ENCODE measurements around the gene BAIAP2.

DNA sequence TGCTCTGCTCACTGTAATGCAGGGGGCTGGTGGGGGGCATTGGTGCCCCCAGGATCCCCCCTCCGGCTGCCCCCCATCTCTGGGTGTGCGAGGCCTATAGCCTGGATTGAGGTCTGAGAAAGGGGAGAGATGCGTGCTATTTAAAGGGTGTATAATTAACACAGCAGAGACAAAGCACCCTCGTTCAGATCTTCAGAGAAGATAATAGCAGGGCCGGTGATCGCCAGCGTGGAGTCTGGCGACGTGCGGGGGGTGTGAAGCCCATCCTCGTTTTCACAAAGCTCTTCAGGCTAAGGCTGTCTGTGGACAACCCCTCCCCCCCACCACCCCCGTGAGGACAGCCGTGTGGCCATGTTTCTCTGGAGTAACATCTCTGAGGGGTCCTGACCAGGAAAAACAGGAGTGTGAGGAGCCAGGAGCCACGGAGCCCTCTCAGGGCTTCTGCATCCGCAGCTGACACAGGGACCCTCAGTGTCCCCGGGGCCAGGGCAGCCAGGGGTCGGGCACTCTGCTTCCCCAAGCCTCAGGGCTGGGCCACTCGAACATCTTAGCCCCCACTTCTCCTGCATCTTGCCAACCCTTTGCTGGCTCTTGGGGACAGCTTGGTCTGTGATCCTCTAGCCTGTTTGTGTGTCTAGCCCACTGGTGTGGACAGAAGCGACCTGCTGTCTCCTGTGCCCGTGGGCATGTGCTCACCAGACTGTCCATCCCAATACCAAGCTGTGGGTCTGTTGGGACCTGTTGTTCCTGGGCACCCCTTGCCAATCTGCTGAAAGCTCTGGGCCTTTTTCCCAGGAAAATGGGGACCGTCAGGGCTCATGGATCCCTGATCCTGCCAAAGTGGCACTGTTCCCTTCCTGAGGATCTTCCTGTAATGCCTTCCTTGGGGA lies 58.9 kb downstream of the BAIAP2 start:
- TF ChIP-seq, protein P1, sequence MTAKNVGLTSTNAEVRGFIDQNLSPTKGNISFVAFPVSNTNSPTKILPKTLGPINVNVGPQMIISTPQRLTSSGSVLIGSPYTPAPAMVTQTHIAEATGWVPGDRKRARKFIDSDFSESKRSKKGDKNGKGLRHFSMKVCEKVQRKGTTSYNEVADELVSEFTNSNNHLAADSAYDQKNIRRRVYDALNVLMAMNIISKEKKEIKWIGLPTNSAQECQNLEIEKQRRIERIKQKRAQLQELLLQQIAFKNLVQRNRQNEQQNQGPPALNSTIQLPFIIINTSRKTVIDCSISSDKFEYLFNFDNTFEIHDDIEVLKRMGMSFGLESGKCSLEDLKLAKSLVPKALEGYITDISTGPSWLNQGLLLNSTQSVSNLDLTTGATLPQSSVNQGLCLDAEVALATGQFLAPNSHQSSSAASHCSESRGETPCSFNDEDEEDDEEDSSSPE (CRISPR knock-in tag; IDR thresholded peaks at IDR 0.05) = no peak
- TF ChIP-seq RXRB (CRISPR knock-in tag; IDR thresholded peaks at IDR 0.05; ENCODE audit: borderline replicate concordance) (no peak), POLR2A (IDR thresholded peaks at IDR 0.05; ENCODE audit: insufficient read depth in 1 of 2, low read depth in 2 of 2, low read length in 2 of 2) (no peak), ZNF446 (CRISPR knock-in tag; IDR thresholded peaks at IDR 0.05) (no peak), ZNF430 (CRISPR knock-in tag; IDR thresholded peaks at IDR 0.05) (no peak), FOXA1 (IDR thresholded peaks at IDR 0.05) (no peak), FOXA1 (CRISPR knock-in tag; IDR thresholded peaks at IDR 0.05) (no peak), HIVEP1 (CRISPR knock-in tag; IDR thresholded peaks at IDR 0.05) (no peak), POLR2AphosphoS2 (IDR thresholded peaks at IDR 0.05; ENCODE audit: low read depth, low read length) (no peak), CREB1 (IDR thresholded peaks at IDR 0.05) (no peak), CREB1 (CRISPR knock-in tag; IDR thresholded peaks at IDR 0.05) (no peak)
- TF ChIP-seq, protein P2, sequence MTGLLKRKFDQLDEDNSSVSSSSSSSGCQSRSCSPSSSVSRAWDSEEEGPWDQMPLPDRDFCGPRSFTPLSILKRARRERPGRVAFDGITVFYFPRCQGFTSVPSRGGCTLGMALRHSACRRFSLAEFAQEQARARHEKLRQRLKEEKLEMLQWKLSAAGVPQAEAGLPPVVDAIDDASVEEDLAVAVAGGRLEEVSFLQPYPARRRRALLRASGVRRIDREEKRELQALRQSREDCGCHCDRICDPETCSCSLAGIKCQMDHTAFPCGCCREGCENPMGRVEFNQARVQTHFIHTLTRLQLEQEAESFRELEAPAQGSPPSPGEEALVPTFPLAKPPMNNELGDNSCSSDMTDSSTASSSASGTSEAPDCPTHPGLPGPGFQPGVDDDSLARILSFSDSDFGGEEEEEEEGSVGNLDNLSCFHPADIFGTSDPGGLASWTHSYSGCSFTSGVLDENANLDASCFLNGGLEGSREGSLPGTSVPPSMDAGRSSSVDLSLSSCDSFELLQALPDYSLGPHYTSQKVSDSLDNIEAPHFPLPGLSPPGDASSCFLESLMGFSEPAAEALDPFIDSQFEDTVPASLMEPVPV (CRISPR knock-in tag; IDR thresholded peaks at IDR 0.05) = no peak
- TF ChIP-seq, protein P3, sequence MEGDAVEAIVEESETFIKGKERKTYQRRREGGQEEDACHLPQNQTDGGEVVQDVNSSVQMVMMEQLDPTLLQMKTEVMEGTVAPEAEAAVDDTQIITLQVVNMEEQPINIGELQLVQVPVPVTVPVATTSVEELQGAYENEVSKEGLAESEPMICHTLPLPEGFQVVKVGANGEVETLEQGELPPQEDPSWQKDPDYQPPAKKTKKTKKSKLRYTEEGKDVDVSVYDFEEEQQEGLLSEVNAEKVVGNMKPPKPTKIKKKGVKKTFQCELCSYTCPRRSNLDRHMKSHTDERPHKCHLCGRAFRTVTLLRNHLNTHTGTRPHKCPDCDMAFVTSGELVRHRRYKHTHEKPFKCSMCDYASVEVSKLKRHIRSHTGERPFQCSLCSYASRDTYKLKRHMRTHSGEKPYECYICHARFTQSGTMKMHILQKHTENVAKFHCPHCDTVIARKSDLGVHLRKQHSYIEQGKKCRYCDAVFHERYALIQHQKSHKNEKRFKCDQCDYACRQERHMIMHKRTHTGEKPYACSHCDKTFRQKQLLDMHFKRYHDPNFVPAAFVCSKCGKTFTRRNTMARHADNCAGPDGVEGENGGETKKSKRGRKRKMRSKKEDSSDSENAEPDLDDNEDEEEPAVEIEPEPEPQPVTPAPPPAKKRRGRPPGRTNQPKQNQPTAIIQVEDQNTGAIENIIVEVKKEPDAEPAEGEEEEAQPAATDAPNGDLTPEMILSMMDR (CRISPR knock-in tag; IDR thresholded peaks at IDR 0.05) = no peak
- TF ChIP-seq, protein P4, sequence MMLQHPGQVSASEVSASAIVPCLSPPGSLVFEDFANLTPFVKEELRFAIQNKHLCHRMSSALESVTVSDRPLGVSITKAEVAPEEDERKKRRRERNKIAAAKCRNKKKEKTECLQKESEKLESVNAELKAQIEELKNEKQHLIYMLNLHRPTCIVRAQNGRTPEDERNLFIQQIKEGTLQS (CRISPR knock-in tag; IDR thresholded peaks at IDR 0.05) = no peak
- TF ChIP-seq, protein P5, sequence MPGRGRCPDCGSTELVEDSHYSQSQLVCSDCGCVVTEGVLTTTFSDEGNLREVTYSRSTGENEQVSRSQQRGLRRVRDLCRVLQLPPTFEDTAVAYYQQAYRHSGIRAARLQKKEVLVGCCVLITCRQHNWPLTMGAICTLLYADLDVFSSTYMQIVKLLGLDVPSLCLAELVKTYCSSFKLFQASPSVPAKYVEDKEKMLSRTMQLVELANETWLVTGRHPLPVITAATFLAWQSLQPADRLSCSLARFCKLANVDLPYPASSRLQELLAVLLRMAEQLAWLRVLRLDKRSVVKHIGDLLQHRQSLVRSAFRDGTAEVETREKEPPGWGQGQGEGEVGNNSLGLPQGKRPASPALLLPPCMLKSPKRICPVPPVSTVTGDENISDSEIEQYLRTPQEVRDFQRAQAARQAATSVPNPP (CRISPR knock-in tag; IDR thresholded peaks at IDR 0.05) = no peak
